A673 (cell line): ENCODE measurements around the gene OSBP2.

Source experiments
- EZH2 ChIP-seq: fragments of 200-600 bp; sonication (generic); IDR thresholded peaks from 2 replicates; pipeline ENCODE4 v1.6.1; 2017; ENCODE audit warnings: borderline replicate concordance, low read depth, mild to moderate bottlenecking, mixed read lengths, antibody characterized with exemption, low read length; ENCODE audit not compliant: poor library complexity, severe bottlenecking
- TF ChIP-seq, protein P1 (sequence below): fragments of 300-800, 200-600 bp; sonication (generic); conservative IDR thresholded peaks from 2 replicates; pipeline ENCODE4 v1.5.1; 2017; ENCODE audit warnings: low read depth, mild to moderate bottlenecking, antibody characterized with exemption, low read length, moderate library complexity, mixed read lengths

DNA sequence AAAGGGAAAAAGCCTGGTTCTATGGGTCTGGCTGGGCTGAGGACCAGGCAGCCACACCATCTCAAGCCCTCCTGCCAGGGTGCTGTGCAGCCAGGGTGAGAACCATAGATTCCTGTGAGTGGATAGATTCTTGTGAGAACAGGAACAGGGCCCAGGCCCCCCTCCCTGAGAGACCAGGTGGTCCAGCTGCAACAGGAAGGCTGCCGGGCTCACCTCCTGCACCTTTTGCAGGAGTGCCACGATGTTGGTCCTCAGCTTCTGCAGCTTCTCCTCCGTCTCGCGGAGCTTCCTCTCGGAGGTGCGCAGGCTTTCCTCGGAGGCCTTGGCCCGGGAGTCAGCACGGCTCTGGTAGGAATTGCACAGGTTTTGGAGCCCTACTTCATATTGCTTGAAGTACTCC, 233.1 kb downstream of the OSBP2 start:
- TF ChIP-seq, protein P1, sequence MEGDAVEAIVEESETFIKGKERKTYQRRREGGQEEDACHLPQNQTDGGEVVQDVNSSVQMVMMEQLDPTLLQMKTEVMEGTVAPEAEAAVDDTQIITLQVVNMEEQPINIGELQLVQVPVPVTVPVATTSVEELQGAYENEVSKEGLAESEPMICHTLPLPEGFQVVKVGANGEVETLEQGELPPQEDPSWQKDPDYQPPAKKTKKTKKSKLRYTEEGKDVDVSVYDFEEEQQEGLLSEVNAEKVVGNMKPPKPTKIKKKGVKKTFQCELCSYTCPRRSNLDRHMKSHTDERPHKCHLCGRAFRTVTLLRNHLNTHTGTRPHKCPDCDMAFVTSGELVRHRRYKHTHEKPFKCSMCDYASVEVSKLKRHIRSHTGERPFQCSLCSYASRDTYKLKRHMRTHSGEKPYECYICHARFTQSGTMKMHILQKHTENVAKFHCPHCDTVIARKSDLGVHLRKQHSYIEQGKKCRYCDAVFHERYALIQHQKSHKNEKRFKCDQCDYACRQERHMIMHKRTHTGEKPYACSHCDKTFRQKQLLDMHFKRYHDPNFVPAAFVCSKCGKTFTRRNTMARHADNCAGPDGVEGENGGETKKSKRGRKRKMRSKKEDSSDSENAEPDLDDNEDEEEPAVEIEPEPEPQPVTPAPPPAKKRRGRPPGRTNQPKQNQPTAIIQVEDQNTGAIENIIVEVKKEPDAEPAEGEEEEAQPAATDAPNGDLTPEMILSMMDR = no peak
- TF ChIP-seq EZH2 = no peak
